Measurements from ENCODE around the gene DPCD. TPM values are rescaled to one million over a fixed set of nuclear protein-coding genes. Genes with fewer than 3 reads are reported as not detected.
A peak's percentile ranks its signal among the peaks of the same experiment; 100 is the strongest.

Gene DPCD

GRCh38 chr10:101656890-101657289 is 68.8 kb downstream of the DPCD start:
- Histone ChIP-seq H3K4me3 (ENCODE audit: low read length) (no peak overlapping the region), H3K4me2 (ENCODE audit: low read length) (no peak overlapping the region), H3K9me3 (replicated peaks; ENCODE audit: low read length) (no peaks in the 10 kb centered on the region), H3K9ac (ENCODE audit: low read depth, low read length) (no peak overlapping the region), H3K36me3 (ENCODE audit: insufficient read depth, low read length) (peaks cover 37% of the 10 kb centered on the region), H3K27me3 (ENCODE audit: control insufficient read depth, insufficient read depth, low read length) (no peaks in the 10 kb centered on the region), H3K4me1 (ENCODE audit: control insufficient read depth, insufficient read depth, low read length) (no peaks in the 10 kb centered on the region)

GRCh38 chr10:101658975-101659374 is 70.9 kb downstream of the DPCD start:
- Histone ChIP-seq H3K4me2 (ENCODE audit: low read length) (no peak overlapping the region), H3K27me3 (ENCODE audit: control insufficient read depth, insufficient read depth, low read length) (no peaks in the 10 kb centered on the region), H3K9ac (ENCODE audit: low read depth, low read length) (no peak overlapping the region), H3K36me3 (ENCODE audit: insufficient read depth, low read length) (peaks cover 52% of the 10 kb centered on the region), H3K9me3 (replicated peaks; ENCODE audit: low read length) (no peaks in the 10 kb centered on the region), H3K4me3 (ENCODE audit: low read length) (no peak overlapping the region), H3K4me1 (ENCODE audit: control insufficient read depth, insufficient read depth, low read length) (no peaks in the 10 kb centered on the region)

Small RNA genes lying within 50 kb of the gene (small RNA-seq; reads per million reads assigned to genes)
- gene MIR3158-1 (5.6 reads per million, percentile 87 among the genes with 10 or more reads in this experiment), gene RNU6-1165P (not detected)
